Neuron (in vitro differentiated cells): ENCODE data around the gene EPHA4.

Experiments
- H2AFZ ChIP-seq: one replicate; pipeline ENCODE4 v1.6.1; 2013; ENCODE audit warnings: low read depth, mild to moderate bottlenecking, inconsistent platforms, low read length, moderate library complexity
- H3K27me3 ChIP-seq: one replicate; pipeline ENCODE4 v1.6.1; 2013; ENCODE audit warnings: low read length; ENCODE audit not compliant: insufficient read depth
- H3K36me3 ChIP-seq: one replicate; pipeline ENCODE4 v1.6.1; 2013; ENCODE audit warnings: low read length; ENCODE audit not compliant: insufficient read depth
- H3K4me1 ChIP-seq: one replicate; pipeline ENCODE4 v1.6.1; 2013; ENCODE audit warnings: low read length; ENCODE audit not compliant: insufficient read depth
- H3K4me3 ChIP-seq: 2 replicates; pipeline ENCODE4 v1.5.1; 2013; ENCODE audit warnings: mild to moderate bottlenecking, low read length, moderate library complexity
- H3K9me3 ChIP-seq: one replicate; pipeline ENCODE4 v1.6.1; 2013; ENCODE audit warnings: low read length

Gene EPHA4

GRCh38 chr2:221484761-221485502, 87.2 kb downstream of the EPHA4 start:
- H2AFZ ChIP-seq = no peak overlapping the region
- H3K36me3 ChIP-seq = peaks cover 2% of the 10 kb centered on the region
- no peaks in the 10 kb centered on the region for H3K4me1 ChIP-seq
- H3K9me3 ChIP-seq = no peaks in the 10 kb centered on the region
- no peak overlapping the region for H3K4me3 ChIP-seq
- no peaks in the 10 kb centered on the region for H3K27me3 ChIP-seq

GRCh38 chr2:221482666-221483455, 89.2 kb downstream of the EPHA4 start:
- Histone ChIP-seq H3K9me3 (no peaks in the 10 kb centered on the region), H3K4me3 (no peak overlapping the region), H3K36me3 (peaks cover 2% of the 10 kb centered on the region)

GRCh38 chr2:221480821-221481220, 91.3 kb downstream of the EPHA4 start:
- no peak overlapping the region for H2AFZ ChIP-seq
- H3K4me1 ChIP-seq = no peaks in the 10 kb centered on the region
- no peaks in the 10 kb centered on the region for H3K27me3 ChIP-seq
- H3K4me3 ChIP-seq = no peak overlapping the region
- H3K36me3 ChIP-seq = peaks cover 2% of the 10 kb centered on the region
- H3K9me3 ChIP-seq = no peaks in the 10 kb centered on the region

More at GRCh38 chr2:221482666-221483455, 89.2 kb downstream of the EPHA4 start:
- Histone ChIP-seq H2AFZ (no peak overlapping the region), H3K27me3 (no peaks in the 10 kb centered on the region), H3K4me1 (no peaks in the 10 kb centered on the region)

- Histone ChIP-seq H2AFZ (no peak overlapping the region), H3K9me3 (no peaks in the 10 kb centered on the region), H3K4me1 (no peaks in the 10 kb centered on the region), H3K27me3 (no peaks in the 10 kb centered on the region), H3K4me3 (no peak overlapping the region), H3K36me3 (peaks cover 2% of the 10 kb centered on the region)
Measured at GRCh38 chr2:221480163-221480562, 91.9 kb downstream of the EPHA4 start.

GRCh38 chr2:221478485-221478863, 93.6 kb downstream of the EPHA4 start:
- peaks cover 4% of the 10 kb centered on the region for H3K4me1 ChIP-seq
- no peaks in the 10 kb centered on the region for H3K27me3 ChIP-seq

GRCh38 chr2:221477714-221478484, 94.2 kb downstream of the EPHA4 start:
- Histone ChIP-seq H3K4me1 (peaks cover 4% of the 10 kb centered on the region), H3K36me3 (peaks cover 2% of the 10 kb centered on the region), H3K27me3 (no peaks in the 10 kb centered on the region), H3K9me3 (no peaks in the 10 kb centered on the region), H2AFZ (no peak overlapping the region), H3K4me3 (no peak overlapping the region)

More at GRCh38 chr2:221478485-221478863, 93.6 kb downstream of the EPHA4 start:
- Histone ChIP-seq H3K36me3 (peaks cover 2% of the 10 kb centered on the region), H3K9me3 (no peaks in the 10 kb centered on the region), H2AFZ (no peak overlapping the region), H3K4me3 (no peak overlapping the region)

- Histone ChIP-seq H2AFZ (no peak overlapping the region), H3K9me3 (no peaks in the 10 kb centered on the region), H3K36me3 (no peaks in the 10 kb centered on the region), H3K4me3 (no peak overlapping the region), H3K4me1 (peaks cover 4% of the 10 kb centered on the region), H3K27me3 (no peaks in the 10 kb centered on the region)
Measured at GRCh38 chr2:221476195-221476594, 95.9 kb downstream of the EPHA4 start.

GRCh38 chr2:221473451-221473850, 98.7 kb downstream of the EPHA4 start:
- no peaks in the 10 kb centered on the region for H3K9me3 ChIP-seq
- no peaks in the 10 kb centered on the region for H3K27me3 ChIP-seq
- peaks cover 4% of the 10 kb centered on the region for H3K4me1 ChIP-seq
- no peak overlapping the region for H3K4me3 ChIP-seq
- H2AFZ ChIP-seq = no peak overlapping the region
- H3K36me3 ChIP-seq = no peaks in the 10 kb centered on the region

- Histone ChIP-seq H2AFZ (no peak overlapping the region), H3K4me1 (no peaks in the 10 kb centered on the region), H3K4me3 (no peak overlapping the region), H3K36me3 (no peaks in the 10 kb centered on the region), H3K27me3 (no peaks in the 10 kb centered on the region), H3K9me3 (no peaks in the 10 kb centered on the region)
Measured at GRCh38 chr2:221468317-221468716, 103.8 kb downstream of the EPHA4 start.

GRCh38 chr2:221467610-221468009, 104.5 kb downstream of the EPHA4 start:
- no peaks in the 10 kb centered on the region for H3K4me1 ChIP-seq
- no peak overlapping the region for H2AFZ ChIP-seq
- H3K27me3 ChIP-seq = no peaks in the 10 kb centered on the region
- H3K9me3 ChIP-seq = no peaks in the 10 kb centered on the region
- no peak overlapping the region for H3K4me3 ChIP-seq
- no peaks in the 10 kb centered on the region for H3K36me3 ChIP-seq

GRCh38 chr2:221466744-221467143, 105.4 kb downstream of the EPHA4 start:
- no peaks in the 10 kb centered on the region for H3K9me3 ChIP-seq
- no peak overlapping the region for H3K4me3 ChIP-seq
- H3K27me3 ChIP-seq = no peaks in the 10 kb centered on the region
- H2AFZ ChIP-seq = no peak overlapping the region
- H3K36me3 ChIP-seq = no peaks in the 10 kb centered on the region
- no peaks in the 10 kb centered on the region for H3K4me1 ChIP-seq

- no peaks in the 10 kb centered on the region for H3K27me3 ChIP-seq
- H3K9me3 ChIP-seq = no peaks in the 10 kb centered on the region
- H3K36me3 ChIP-seq = no peaks in the 10 kb centered on the region
- H3K4me3 ChIP-seq = no peak overlapping the region
- no peaks in the 10 kb centered on the region for H3K4me1 ChIP-seq
- no peak overlapping the region for H2AFZ ChIP-seq
Measured at GRCh38 chr2:221465776-221466175, 106.3 kb downstream of the EPHA4 start.

- Histone ChIP-seq H3K4me1 (no peaks in the 10 kb centered on the region), H3K4me3 (no peak overlapping the region)
Measured at GRCh38 chr2:221464971-221465370, 107.1 kb downstream of the EPHA4 start.

More at GRCh38 chr2:221464971-221465370, 107.1 kb downstream of the EPHA4 start:
- no peaks in the 10 kb centered on the region for H3K27me3 ChIP-seq
- no peaks in the 10 kb centered on the region for H3K36me3 ChIP-seq
- H2AFZ ChIP-seq = no peak overlapping the region
- no peaks in the 10 kb centered on the region for H3K9me3 ChIP-seq
